ENCODE measurements around the gene ATXN1L. TPM values are rescaled to one million over a fixed set of nuclear protein-coding genes. Genes with fewer than 3 reads are reported as not detected.
"Not testable (repeated sequence)": the region's sequence is repeated elsewhere in the genome, so short reads cannot be mapped to it uniquely, and the experiment has no call there.

The ATXN1L gene
- total RNA-seq, 2 donors from 2014 or later = 14.5 to 16.2 TPM

- DNase-seq (no peak), ATAC-seq (no peak)
- no peaks in the 10 kb centered on the region for H3K27me3 ChIP-seq
- no peak overlapping the region for H3K27ac ChIP-seq
- no peak overlapping the region for H3K4me3 ChIP-seq
- WGBS, 2 donors = 90 to 94% methylated on average over 5 of the region's 5 CpGs
- intact Hi-C loops (cut with DNase I) = no loop called here
- no peaks in the 10 kb centered on the region for H3K9me3 ChIP-seq
- TF ChIP-seq CTCF (IDR thresholded peaks at IDR 0.05) (no peak), POLR2A (IDR thresholded peaks at IDR 0.05) (no peak)
- H3K36me3 ChIP-seq (replicated peaks in 1 of 2; ENCODE audit: insufficient read depth in 1 of 2, low read depth in 2 of 2) = peaks cover 0 to 8% of the 10 kb centered on the region in 2 donors
- peaks cover 36% of the 10 kb centered on the region for H3K4me1 ChIP-seq
These were observed 10.3 kb downstream of the ATXN1L start for GRCh38 chr16:71855937-71856662.

DNA sequence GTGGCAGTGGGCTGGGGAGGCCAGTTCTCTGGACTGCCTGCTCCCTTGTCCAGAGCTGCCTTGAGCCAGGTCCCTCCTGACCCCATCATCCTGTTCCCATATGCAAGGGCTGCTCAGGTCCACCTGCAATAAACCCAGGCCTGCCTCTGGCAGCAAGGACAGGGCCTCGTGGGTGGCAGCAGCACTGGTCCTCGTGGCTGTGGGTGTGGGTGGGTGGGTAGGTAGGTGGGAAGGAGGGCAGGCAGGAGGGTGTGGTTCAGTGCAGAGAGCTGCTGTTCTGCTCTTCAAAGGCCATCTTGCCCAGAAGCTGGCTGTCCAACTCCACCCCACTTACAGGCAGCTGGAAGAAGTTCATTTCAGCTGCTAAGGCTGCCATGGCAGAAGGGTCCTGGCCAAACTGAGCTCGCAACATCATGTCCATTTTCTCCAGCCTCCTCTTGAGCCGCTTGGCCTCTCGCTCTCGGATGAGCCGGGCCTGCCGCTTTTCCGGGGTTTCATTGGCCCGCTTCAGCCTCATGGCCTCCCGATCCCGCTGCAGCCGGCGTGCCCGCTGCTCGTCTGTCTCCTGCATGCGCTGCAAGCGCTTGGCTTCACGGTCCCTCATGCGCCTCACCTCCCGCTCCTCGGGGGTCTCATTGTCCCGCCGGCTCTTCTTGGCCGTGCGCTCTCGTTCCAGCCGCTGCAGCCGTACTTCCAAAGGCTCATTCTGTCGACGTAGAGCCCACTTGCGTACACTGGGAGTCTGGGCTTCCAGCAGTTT lies 14.2 kb downstream of the ATXN1L start:
- Histone ChIP-seq H3K4me1 (peaks cover 13% of the 10 kb centered on the region), H3K36me3 (replicated peaks in 1 of 2; ENCODE audit: insufficient read depth in 1 of 2, low read depth in 2 of 2) (peaks cover 0 to 12% of the 10 kb centered on the region in 2 donors), H3K4me3 (no peak overlapping the region), H3K27ac (peak overlapping the region in 1 of 4 donors; percentile 66), H3K27me3 (no peaks in the 10 kb centered on the region), H3K9me3 (no peaks in the 10 kb centered on the region)
- ATAC-seq = no peak
- no peak for TF ChIP-seq CTCF (IDR thresholded peaks at IDR 0.05)
- TF ChIP-seq POLR2A (IDR thresholded peaks at IDR 0.05) = no peak
- intact Hi-C loops (cut with DNase I) = no loop called here
- no peak for DNase-seq
- 92 to 98% methylated on average over 26 to 30 of the region's 32 CpGs for WGBS, 2 donors

- H3K27ac ChIP-seq = no peak overlapping the region
- H3K9me3 ChIP-seq = no peaks in the 10 kb centered on the region
- ATAC-seq (no peak), DNase-seq (no peak)
- TF ChIP-seq CTCF (IDR thresholded peaks at IDR 0.05) = no peak
- TF ChIP-seq POLR2A (IDR thresholded peaks at IDR 0.05) = no peak
- H3K4me3 ChIP-seq = no peak overlapping the region
- intact Hi-C loops (cut with DNase I) = no loop called here
- 95 to 98% methylated on average over 5 of the region's 5 CpGs for WGBS, 2 donors
- H3K27me3 ChIP-seq = no peaks in the 10 kb centered on the region
- peaks cover 0 to 13% of the 10 kb centered on the region in 2 donors for H3K36me3 ChIP-seq (replicated peaks in 1 of 2; ENCODE audit: insufficient read depth in 1 of 2, low read depth in 2 of 2)
- peaks cover 4% of the 10 kb centered on the region for H3K4me1 ChIP-seq
These were observed 18.2 kb downstream of the ATXN1L start for GRCh38 chr16:71863995-71864394.

DNA sequence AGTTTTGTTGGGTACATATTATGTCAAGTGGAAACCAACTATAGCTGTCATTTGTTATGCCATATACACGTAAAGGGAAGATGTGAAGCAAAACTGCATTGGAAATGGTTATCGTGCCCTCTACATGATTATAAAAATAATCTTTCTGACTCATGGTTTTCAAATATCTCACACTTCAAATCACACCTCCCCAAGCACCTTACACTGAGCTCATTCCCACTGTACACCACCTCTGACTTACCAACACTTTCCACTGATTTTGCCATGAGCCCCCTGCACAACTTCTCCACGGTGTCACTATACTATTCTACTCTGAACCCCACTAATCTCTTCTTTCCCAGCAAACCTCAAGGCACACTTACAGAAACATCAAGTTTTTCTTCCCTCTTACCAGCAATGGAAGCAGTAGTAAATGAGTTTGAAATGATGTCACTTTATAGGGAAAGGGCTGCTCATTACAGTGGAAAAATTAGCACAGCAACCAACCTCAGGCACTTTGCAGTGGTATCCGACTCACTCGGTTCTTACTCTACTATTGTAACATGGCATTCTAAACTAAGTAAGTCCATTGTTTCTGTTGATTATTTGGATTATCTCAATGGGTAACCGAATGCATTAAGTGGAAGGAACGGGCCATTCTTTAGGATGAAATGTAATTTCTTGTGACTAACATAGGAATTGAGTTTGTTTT lies 19.5 kb downstream of the ATXN1L start:
- no peaks in the 10 kb centered on the region for H3K27me3 ChIP-seq
- ATAC-seq (no peak), DNase-seq (no peak)
- H3K27ac ChIP-seq = no peak overlapping the region
- no peaks in the 10 kb centered on the region for H3K4me1 ChIP-seq
- TF ChIP-seq POLR2A (IDR thresholded peaks at IDR 0.05) = no peak
- no peak for TF ChIP-seq CTCF (IDR thresholded peaks at IDR 0.05)
- peaks cover 0 to 8% of the 10 kb centered on the region in 2 donors for H3K36me3 ChIP-seq (replicated peaks in 1 of 2; ENCODE audit: insufficient read depth in 1 of 2, low read depth in 2 of 2)
- intact Hi-C loops (cut with DNase I) = no loop called here
- 78 to 86% methylated on average over 7 of the region's 7 CpGs for WGBS, 2 donors
- H3K9me3 ChIP-seq = no peaks in the 10 kb centered on the region
- H3K4me3 ChIP-seq = no peak overlapping the region

- DNase-seq; H3K9me3 ChIP-seq; H3K36me3 ChIP-seq (replicated peaks in 1 of 2; ENCODE audit: insufficient read depth in 1 of 2, low read depth in 2 of 2); intact Hi-C loops (cut with DNase I); H3K27me3 ChIP-seq; H3K4me1 ChIP-seq; ATAC-seq; H3K4me3 ChIP-seq; H3K27ac ChIP-seq: not testable (repeated sequence)
- WGBS, 2 donors = 92 to 93% methylated on average over 6 of the region's 6 CpGs
These were observed 21.4 kb downstream of the ATXN1L start for GRCh38 chr16:71867175-71867574.
